MM.1S (cell line): ENCODE results near the gene PAPPA.

ENCODE experiments used
- CTCF ChIP-seq: fragments of 300-600 bp; sonication (generic); IDR thresholded peaks from 2 replicates; pipeline ENCODE4 v1.5.1; 2016; ENCODE audit warnings: antibody characterized with exemption, low read length, mixed read lengths
- EZH2 ChIP-seq: fragments of 300-600 bp; sonication (generic); optimal IDR thresholded peaks from 2 replicates; pipeline ENCODE3; 2017; ENCODE audit warnings: low read depth, mild to moderate bottlenecking, antibody characterized with exemption, low read length, mixed read lengths
- EZH2phosphoT487 ChIP-seq: fragments of 300-600 bp; sonication (generic); IDR thresholded peaks from 2 replicates; pipeline ENCODE4 v1.6.1; 2018; ENCODE audit warnings: antibody characterized with exemption, low read length

GRCh38 chr9:116379821-116380220, 226.2 kb downstream of the PAPPA start:
- TF ChIP-seq CTCF, result no peak
- TF ChIP-seq EZH2phosphoT487, result no peak
- TF ChIP-seq EZH2, result no peak
